Activated gamma-delta T cell (primary cell): ENCODE measurements around the gene CCN2.

Source experiments
- DNase-seq: peaks from one replicate; lab custom pipeline; 2025; lab: John Stamatoyannopoulos, UW
- total RNA-seq, 2 donors: gene quantifications; one replicate each; lab custom pipeline; 2026; lab: John Stamatoyannopoulos, UW

The CCN2 gene, protein sequence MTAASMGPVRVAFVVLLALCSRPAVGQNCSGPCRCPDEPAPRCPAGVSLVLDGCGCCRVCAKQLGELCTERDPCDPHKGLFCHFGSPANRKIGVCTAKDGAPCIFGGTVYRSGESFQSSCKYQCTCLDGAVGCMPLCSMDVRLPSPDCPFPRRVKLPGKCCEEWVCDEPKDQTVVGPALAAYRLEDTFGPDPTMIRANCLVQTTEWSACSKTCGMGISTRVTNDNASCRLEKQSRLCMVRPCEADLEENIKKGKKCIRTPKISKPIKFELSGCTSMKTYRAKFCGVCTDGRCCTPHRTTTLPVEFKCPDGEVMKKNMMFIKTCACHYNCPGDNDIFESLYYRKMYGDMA
- 0.04 to 0.05 reads per million in 2 donors for total RNA-seq

DNA sequence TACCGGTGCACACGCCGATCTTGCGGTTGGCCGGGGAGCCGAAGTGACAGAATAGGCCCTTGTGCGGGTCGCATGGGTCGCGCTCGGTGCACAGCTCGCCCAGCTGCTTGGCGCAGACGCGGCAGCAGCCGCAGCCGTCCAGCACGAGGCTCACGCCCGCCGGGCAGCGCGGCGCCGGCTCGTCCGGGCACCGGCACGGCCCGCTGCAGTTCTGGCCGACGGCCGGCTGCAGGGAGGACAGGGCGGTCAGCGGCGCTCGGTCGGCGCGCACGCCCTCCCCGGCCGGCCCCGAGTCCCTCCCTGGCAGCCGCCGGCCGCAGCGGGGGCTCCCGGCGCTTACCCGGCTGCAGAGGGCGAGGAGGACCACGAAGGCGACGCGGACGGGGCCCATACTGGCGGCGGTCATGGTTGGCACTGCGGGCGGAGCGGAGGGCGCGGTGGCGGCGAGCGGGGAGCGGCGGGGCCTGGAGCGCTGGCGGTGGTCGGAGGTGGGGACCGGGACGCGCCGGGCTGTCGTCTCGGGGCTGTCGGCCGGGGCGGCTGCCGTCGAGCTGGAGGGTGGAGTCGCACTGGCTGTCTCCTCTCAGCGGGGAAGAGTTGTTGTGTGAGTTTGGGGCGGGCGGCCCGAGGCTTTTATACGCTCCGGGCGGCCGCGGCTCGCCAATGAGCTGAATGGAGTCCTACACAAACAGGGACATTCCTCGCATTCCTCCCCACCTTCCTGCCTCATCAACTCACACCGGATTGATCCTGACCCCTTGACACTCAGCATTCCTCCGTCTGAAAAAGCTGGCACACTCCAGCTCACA is at the start of gene CCN2:
Gene CCN2 (minus strand): TSS at position 606 of the 809 bp plus-strand sequence. CDS start 200 bp downstream, at position 406.
- DNase-seq, result no peak

DNA sequence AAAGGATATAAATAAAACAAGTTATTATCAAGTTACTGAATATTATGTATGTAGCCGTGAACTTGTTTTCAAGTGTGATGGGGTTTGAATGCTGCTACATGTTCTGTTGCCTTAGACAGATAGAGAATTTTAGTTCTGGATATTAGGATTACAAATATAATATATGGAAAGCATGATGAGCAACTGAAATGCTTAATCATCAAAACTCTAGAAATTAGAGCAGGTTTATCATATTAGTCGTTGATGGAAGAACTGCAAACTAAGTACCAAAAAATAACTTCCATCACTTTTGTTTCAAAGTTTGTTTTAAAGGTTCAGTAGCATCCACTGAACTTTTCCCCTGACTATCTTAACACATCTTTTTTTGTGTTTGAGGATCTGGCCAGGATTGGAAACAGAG is 49.1 kb upstream of the CCN2 start:
- no peak for DNase-seq

- no peak for DNase-seq
These were observed 48.5 kb upstream of the CCN2 start for GRCh38 chr6:131999545-132000146.

DNA sequence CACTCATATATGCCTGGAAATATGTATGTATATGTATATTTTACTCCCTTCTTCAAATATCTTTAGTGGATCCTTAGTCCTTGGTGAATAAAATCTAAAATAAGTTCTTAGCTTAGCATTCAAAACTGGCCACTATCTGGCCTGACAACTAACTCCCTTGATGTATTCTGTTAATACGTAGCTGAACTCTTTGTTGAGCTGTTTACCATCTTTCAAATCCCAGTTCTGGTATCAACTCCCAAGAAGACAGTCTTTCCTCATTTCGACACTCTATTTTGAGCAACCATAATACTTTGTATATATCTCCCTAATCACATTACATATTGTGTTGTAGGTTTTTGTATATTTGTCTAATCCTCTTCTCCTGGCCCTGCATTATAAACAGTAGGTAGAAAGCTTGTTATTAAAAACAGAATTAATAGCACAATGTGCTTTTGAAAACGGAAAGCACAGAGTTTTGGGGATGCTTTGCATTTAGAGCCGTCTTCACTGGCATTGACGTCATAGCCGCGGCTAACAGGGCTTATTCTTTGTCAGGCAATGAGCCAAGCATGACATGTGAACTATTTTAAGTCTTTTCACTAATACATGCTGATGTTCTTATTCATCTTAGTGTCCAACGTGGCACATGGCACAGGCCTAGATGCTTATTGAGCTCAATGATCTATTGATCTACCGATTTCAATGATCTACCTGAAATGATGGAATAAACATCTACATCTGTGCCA is 47.2 kb upstream of the CCN2 start:
- DNase-seq, result no peak

GRCh38 chr6:131997429-131998153 is 46.4 kb upstream of the CCN2 start:
- no peak for DNase-seq

- no peak for DNase-seq
These were observed 44.7 kb upstream of the CCN2 start for GRCh38 chr6:131995917-131996316.

GRCh38 chr6:131992557-131992956 is 41.4 kb upstream of the CCN2 start:
- DNase-seq, result no peak

DNA sequence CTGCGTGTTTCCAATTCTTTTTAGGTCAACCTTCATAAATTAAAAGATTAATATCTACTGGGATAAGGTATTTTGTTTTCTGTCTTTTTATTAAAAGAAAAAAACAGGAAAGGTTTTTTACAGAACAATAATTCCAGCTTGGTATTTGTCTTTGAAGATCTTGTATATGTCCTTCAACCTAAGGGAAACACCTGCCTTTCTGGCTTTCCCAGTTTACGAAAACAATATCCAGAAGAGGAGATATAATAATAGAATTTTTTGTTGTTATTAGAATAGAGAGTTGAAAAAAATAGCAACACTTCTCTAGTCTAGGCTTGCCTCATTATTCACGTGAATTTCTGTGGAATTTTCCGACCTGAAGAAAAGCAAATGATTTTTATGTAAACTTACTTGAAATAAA is 37.9 kb upstream of the CCN2 start:
- DNase-seq, result no peak

GRCh38 chr6:131982740-131983259 is 31.6 kb upstream of the CCN2 start:
- DNase-seq, result no peak

DNA sequence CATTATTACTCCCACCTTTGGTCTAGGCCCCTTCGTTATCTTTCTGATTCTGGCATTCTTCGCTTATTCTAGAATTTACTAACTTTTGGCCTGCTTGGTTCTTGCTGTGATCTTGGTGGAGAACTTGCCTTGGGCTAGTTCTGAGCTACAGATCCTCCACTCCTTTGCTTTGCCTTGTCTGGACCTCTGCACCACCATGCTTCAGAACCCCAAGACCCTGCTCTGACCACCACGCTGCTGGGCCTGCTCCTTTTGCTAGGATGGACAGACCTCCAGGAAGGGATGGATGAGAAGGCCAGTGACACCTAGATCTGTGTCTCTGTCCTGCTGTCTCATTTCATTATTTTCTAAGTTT is 30.4 kb upstream of the CCN2 start:
- no peak for DNase-seq

GRCh38 chr6:131980791-131981623 is 29.8 kb upstream of the CCN2 start:
- DNase-seq, result no peak

- no peak for DNase-seq
These were observed 29.2 kb upstream of the CCN2 start for GRCh38 chr6:131980338-131980790.

GRCh38 chr6:131979515-131980337 is 28.6 kb upstream of the CCN2 start:
- DNase-seq, result no peak

GRCh38 chr6:131978522-131978921 is 27.4 kb upstream of the CCN2 start:
- DNase-seq, result no peak

- DNase-seq, result no peak
These were observed 25.4 kb upstream of the CCN2 start for GRCh38 chr6:131976545-131977061.

GRCh38 chr6:131972741-131973140 is 21.6 kb upstream of the CCN2 start:
- no peak for DNase-seq

DNA sequence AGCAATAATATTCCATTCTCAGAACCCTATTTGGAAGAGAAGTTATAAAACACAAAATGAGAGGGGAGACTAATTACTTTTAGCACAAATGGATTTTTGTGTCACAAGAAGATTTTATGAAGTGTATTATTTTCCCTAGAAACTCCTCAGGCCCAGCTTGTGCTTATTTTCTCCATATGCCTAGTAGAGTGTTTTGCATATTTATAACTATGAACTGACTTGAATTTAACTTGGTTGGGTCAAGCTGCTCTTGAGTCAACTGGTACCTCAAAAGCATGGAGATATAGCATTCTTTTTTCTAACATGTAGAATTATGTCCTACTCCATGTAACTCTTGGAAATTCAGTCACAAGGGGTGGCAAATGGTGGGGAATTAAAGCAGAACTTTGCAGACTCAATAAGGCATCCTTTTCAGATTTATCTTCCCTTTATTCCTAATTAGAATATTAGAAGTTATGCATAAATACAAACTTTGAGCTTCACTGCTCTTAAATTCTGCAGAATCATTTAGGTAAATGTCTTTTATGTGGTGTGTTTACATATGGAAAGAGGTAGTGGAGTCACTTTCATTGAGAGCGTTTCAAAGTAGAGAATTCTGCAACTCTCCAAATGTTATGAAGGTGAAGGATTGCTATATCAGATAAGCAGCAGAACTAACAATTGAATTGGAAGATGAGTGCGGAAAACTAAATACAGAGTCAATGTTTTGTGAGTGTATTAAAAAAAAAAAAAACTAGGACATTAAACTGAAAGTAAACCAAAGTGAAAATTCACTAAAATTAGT is 19.1 kb upstream of the CCN2 start:
- no peak for DNase-seq

DNA sequence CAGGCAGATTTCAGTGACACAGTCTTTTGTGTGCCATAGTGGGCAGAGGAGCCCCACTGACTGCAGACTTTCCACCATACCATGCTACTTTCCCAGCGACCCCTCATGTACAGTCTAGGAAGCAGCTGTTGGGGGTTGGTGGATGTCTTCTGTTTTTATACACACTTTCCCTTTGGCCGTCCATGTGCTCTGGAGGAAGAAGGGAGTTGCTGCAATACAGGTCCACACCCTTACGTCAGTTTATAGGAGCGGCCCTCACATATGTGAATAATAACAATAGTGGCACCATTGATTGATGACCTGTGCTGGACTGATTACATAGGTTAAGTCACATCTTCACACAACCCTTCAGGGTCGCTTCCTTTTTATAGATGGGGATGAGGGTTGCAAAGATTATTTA is 17.5 kb upstream of the CCN2 start:
- no peak for DNase-seq
